Astrocyte (in vitro differentiated cells and primary cell): ENCODE measurements around the gene ANKH. TPM values are rescaled to one million over a fixed set of nuclear protein-coding genes. Genes with fewer than 3 reads are reported as not detected.
A peak's percentile ranks its signal among the peaks of the same experiment; 100 is the strongest.

Source experiments
- DNase-seq: peaks from one replicate; pipeline ENCODE4 v3.0.0-alpha.2; 2010; ENCODE audit warnings: low read depth
- FAIRE-seq: peaks from 2 replicates; lab custom pipeline; 2011; peaks lifted over from hg19 to GRCh38; lab: Jason Lieb, UNC
- H2AFZ ChIP-seq: 2 replicates; pipeline ENCODE4 v1.6.0; 2012; ENCODE audit warnings: low read depth, low read length, inconsistent platforms
- H3K27ac ChIP-seq: 2 replicates; pipeline ENCODE4 v1.5.1; 2011; ENCODE audit warnings: low read depth, low read length, inconsistent platforms
- H3K27me3 ChIP-seq: 2 replicates; pipeline ENCODE4 v1.6.0; 2011; ENCODE audit warnings: low read length, inconsistent platforms; ENCODE audit not compliant: insufficient read depth
- H3K36me3 ChIP-seq: 2 replicates; pipeline ENCODE4 v1.5.1; 2011; ENCODE audit warnings: low read length, inconsistent platforms; ENCODE audit not compliant: insufficient read depth
- H3K4me1 ChIP-seq: 2 replicates; pipeline ENCODE4 v1.5.1; 2011; ENCODE audit warnings: low read length, inconsistent platforms; ENCODE audit not compliant: insufficient read depth
- H3K4me2 ChIP-seq: 2 replicates; pipeline ENCODE4 v1.6.0; 2012; ENCODE audit warnings: low read length, inconsistent platforms
- H3K4me3 ChIP-seq: 2 replicates; pipeline ENCODE4 v1.5.1; 2011; ENCODE audit warnings: low read depth, mild to moderate bottlenecking, low read length, inconsistent platforms; ENCODE audit not compliant: insufficient read depth
- H3K79me2 ChIP-seq: 2 replicates; pipeline ENCODE4 v1.6.0; 2012; ENCODE audit warnings: mild to moderate bottlenecking, low read length, inconsistent platforms; ENCODE audit not compliant: insufficient read depth
- H3K9ac ChIP-seq: 2 replicates; pipeline ENCODE4 v1.6.0; 2012; ENCODE audit warnings: mild to moderate bottlenecking, low read length, inconsistent platforms
- H3K9me3 ChIP-seq: 2 replicates; pipeline ENCODE4 v1.5.1; 2012; ENCODE audit warnings: low read depth, mild to moderate bottlenecking, low read length, inconsistent platforms; ENCODE audit not compliant: insufficient read depth
- H4K20me1 ChIP-seq: 2 replicates; pipeline ENCODE4 v1.6.0; 2012; ENCODE audit warnings: low read length, inconsistent platforms; ENCODE audit not compliant: insufficient read depth
- H3K27ac Mint-ChIP-seq: one replicate; pipeline ENCODE4 v1.8.0; 2021; ENCODE audit warnings: mild to moderate bottlenecking, mixed read lengths; ENCODE audit not compliant: unreplicated experiment
- H3K27me3 Mint-ChIP-seq: one replicate; pipeline ENCODE4 v1.8.0; 2021; ENCODE audit warnings: low read depth, mixed read lengths; ENCODE audit not compliant: unreplicated experiment
- H3K36me3 Mint-ChIP-seq: one replicate; pipeline ENCODE4 v1.8.0; 2021; ENCODE audit warnings: low read depth, mixed read lengths; ENCODE audit not compliant: unreplicated experiment
- H3K4me1 Mint-ChIP-seq: one replicate; pipeline ENCODE4 v1.8.0; 2021; ENCODE audit warnings: low read depth, mixed read lengths; ENCODE audit not compliant: unreplicated experiment
- H3K4me3 Mint-ChIP-seq: one replicate; pipeline ENCODE4 v1.8.0; 2021; ENCODE audit warnings: mild to moderate bottlenecking, moderate library complexity, mixed read lengths; ENCODE audit not compliant: unreplicated experiment
- H3K9me3 Mint-ChIP-seq: one replicate; pipeline ENCODE4 v1.8.0; 2021; ENCODE audit warnings: mild to moderate bottlenecking, mixed read lengths; ENCODE audit not compliant: unreplicated experiment
- EZH2 ChIP-seq: IDR thresholded peaks from 2 replicates; pipeline ENCODE4 v1.6.1; 2012; ENCODE audit warnings: mild to moderate bottlenecking, low read length, inconsistent platforms; ENCODE audit not compliant: insufficient read depth
- total RNA-seq: library from RNA; stranded (reverse); gene quantifications from 2 replicates; pipeline ENCODE4 v1.2.1, GENCODE V29; 2021
- TF ChIP-seq, protein P1 (sequence below): IDR thresholded peaks from 2 replicates; pipeline ENCODE4 v1.5.1; 2011; ENCODE audit warnings: low read depth, mild to moderate bottlenecking, inconsistent platforms, low read length, moderate library complexity; ENCODE audit not compliant: insufficient read depth

Gene ANKH
- total RNA-seq, 1 donor from 2014 or later = 15.8 TPM

DNA sequence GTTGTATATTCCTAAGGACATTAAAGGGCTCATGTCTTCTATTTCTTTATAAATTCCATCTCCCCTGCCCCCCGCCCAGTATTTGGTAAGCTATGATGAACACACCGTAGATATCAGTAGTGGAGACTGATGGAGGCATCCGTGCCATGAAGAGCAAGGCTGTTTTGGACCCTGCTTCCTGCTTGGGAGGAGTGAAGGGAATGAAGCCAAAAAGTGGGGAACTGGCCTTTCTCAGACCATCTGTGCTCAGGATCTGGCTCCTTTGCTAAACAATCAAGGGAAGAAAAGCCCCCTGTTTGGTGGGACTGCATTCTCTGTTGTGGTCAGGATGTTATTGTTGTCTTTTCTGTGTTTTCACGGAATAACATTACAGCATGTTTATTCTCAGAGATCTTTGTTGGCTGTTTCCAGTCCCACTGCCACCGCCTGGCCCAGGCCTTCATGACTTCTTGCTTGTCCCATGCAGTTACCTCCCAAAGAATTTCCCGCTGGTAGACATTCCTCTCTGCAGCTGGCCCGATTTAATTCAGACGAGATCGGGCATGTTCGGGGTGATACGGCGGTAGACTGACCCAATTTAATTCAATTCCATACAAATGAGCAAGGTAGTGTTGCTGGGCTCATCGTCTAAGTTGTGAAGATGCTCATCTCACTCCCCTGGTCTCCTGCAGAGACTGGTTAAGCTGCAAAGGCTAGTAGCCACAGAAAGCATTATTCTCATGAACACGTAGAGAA is 31.4 kb upstream of the ANKH start:
- Histone ChIP-seq H3K9ac (no peak overlapping the region), H3K4me3 (no peak overlapping the region), H3K9me3 (no peaks in the 10 kb centered on the region), H3K79me2 (no peaks in the 10 kb centered on the region), H3K4me1 (peaks cover 13% of the 10 kb centered on the region), H4K20me1 (no peaks in the 10 kb centered on the region), H3K4me2 (no peak overlapping the region), H3K27ac (no peak overlapping the region), H3K36me3 (no peaks in the 10 kb centered on the region), H3K27me3 (no peaks in the 10 kb centered on the region), H2AFZ (no peak overlapping the region)
- Mint-ChIP-seq H3K9me3 (no peaks in the 10 kb centered on the region), H3K4me1 (peaks cover 12% of the 10 kb centered on the region), H3K27me3 (peaks cover 5% of the 10 kb centered on the region), H3K4me3 (no peak overlapping the region), H3K36me3 (no peaks in the 10 kb centered on the region), H3K27ac (no peak overlapping the region)
- no peak for FAIRE-seq
- no peak for DNase-seq
- no peak for TF ChIP-seq EZH2
- TF ChIP-seq, protein P1, sequence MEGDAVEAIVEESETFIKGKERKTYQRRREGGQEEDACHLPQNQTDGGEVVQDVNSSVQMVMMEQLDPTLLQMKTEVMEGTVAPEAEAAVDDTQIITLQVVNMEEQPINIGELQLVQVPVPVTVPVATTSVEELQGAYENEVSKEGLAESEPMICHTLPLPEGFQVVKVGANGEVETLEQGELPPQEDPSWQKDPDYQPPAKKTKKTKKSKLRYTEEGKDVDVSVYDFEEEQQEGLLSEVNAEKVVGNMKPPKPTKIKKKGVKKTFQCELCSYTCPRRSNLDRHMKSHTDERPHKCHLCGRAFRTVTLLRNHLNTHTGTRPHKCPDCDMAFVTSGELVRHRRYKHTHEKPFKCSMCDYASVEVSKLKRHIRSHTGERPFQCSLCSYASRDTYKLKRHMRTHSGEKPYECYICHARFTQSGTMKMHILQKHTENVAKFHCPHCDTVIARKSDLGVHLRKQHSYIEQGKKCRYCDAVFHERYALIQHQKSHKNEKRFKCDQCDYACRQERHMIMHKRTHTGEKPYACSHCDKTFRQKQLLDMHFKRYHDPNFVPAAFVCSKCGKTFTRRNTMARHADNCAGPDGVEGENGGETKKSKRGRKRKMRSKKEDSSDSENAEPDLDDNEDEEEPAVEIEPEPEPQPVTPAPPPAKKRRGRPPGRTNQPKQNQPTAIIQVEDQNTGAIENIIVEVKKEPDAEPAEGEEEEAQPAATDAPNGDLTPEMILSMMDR = no peak

DNA sequence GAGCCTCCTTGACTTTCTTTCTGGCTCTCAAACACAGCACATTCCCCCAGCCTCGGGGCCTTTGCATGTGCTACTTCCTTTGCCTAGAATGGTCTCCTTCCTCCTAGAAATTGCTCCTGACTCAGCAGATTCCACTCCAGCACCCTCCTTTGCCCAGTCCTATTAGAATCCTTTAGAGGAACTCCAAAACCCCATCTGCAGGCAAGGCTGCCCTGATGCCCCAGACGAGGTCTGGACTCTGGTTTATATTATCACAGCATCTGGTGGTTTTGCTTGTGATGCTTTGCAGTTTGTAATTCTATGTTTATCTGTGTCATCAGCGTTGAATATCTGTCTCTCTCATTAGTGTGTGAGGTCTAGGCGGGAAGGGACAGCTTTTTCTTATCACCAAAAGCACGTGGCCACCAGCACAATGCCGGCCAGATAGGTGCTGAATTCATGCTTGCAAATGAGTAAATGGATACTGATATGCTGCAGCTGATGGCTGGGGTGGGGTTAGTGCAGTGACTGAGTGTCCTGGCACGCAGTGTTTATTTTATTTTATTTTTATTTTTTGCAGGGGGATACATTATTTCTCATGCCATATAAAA is 30.0 kb upstream of the ANKH start:
- Histone ChIP-seq H3K4me1 (peaks cover 13% of the 10 kb centered on the region), H3K9ac (peak overlapping the region; percentile 45), H3K4me2 (peak overlapping the region; percentile 67), H3K27ac (peak overlapping the region; percentile 75), H3K79me2 (no peaks in the 10 kb centered on the region), H3K9me3 (no peaks in the 10 kb centered on the region), H3K4me3 (no peak overlapping the region), H3K36me3 (no peaks in the 10 kb centered on the region), H3K27me3 (no peaks in the 10 kb centered on the region), H4K20me1 (no peaks in the 10 kb centered on the region), H2AFZ (no peak overlapping the region)
- H3K4me1 Mint-ChIP-seq = peaks cover 12% of the 10 kb centered on the region
- no peaks in the 10 kb centered on the region for H3K9me3 Mint-ChIP-seq
- H3K36me3 Mint-ChIP-seq = no peaks in the 10 kb centered on the region
- no peak for TF ChIP-seq EZH2
- DNase-seq (peak; percentile 71), FAIRE-seq (no peak)
- H3K27ac Mint-ChIP-seq = peak overlapping the region; percentile 75
- peaks cover 5% of the 10 kb centered on the region for H3K27me3 Mint-ChIP-seq
- no peak overlapping the region for H3K4me3 Mint-ChIP-seq

DNA sequence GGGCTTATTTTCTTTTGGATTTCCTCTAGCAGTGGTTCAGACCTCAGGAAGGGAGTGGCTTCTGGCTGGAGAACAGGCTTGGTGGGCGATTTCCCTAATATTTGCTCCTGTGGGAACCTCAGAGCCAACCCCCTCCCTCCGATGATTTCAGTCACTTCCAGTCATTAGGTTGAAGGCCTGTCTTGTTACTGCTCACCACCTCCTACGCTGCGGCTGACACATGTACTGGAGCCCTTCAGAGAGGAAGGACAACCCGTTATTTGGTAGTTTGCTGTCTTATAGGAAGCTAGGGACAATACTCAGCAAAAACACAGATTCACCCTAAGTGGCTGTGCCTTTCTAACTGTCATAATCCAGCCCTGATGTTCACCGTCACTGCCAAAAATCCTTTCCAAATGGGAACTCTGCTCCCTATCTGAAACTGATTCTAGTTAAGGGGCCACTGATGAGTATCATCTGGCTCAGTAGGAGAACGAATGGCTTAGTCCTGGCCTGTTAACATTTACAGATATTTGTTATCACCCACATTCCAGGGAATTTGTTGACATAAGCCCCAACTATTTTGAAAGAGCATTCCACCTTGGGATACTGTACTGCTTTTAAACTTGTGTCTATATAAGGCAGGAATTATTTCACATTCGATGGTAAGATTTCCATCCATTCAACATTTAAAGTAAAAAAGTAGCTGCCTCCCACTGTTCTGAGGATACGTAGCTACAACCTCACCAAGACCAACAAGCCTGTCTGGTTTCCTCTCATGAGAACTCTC is 29.3 kb upstream of the ANKH start:
- Histone ChIP-seq H3K4me3 (no peak overlapping the region), H3K27me3 (peaks cover 2% of the 10 kb centered on the region), H3K9me3 (no peaks in the 10 kb centered on the region), H4K20me1 (no peaks in the 10 kb centered on the region), H3K9ac (peak overlapping the region; percentile 45), H3K27ac (peak overlapping the region; percentile 75), H3K4me1 (peaks cover 13% of the 10 kb centered on the region), H2AFZ (peak overlapping the region; percentile 25), H3K79me2 (no peaks in the 10 kb centered on the region), H3K4me2 (peak overlapping the region; percentile 67), H3K36me3 (no peaks in the 10 kb centered on the region)
- no peak for TF ChIP-seq EZH2
- TF ChIP-seq, protein P1 = no peak
- Mint-ChIP-seq H3K36me3 (no peaks in the 10 kb centered on the region), H3K27me3 (peaks cover 7% of the 10 kb centered on the region), H3K4me3 (no peak overlapping the region), H3K9me3 (no peaks in the 10 kb centered on the region), H3K4me1 (peaks cover 12% of the 10 kb centered on the region), H3K27ac (peak overlapping the region; percentile 14)
- DNase-seq = peak; percentile 88
- peak; percentile 20 for FAIRE-seq
